Spinal cord (tissue), 10 donors: ENCODE data around the gene C1orf21. TPM values are rescaled to one million over a fixed set of nuclear protein-coding genes. Genes with fewer than 3 reads are reported as not detected.

ENCODE experiments used
- DNase-seq, 6 donors: peaks; one replicate each; pipeline versions ENCODE4 v3.0.0 to v3.0.0-alpha.2; 2013 to 2015; ENCODE audit warnings: low spot score in 6 of 6, low read depth in 4 of 6
- H3K27ac ChIP-seq: one replicate; pipeline ENCODE4 v1.5.1; 2013; ENCODE audit warnings: low read depth, low read length, control low read depth
- H3K27me3 ChIP-seq: one replicate; pipeline ENCODE4 v1.6.1; 2013; ENCODE audit warnings: low read length; ENCODE audit not compliant: control insufficient read depth, insufficient read depth
- H3K36me3 ChIP-seq: one replicate; pipeline ENCODE4 v1.6.1; 2013; ENCODE audit warnings: low read length; ENCODE audit not compliant: control insufficient read depth, insufficient read depth
- H3K4me1 ChIP-seq: one replicate; pipeline ENCODE4 v1.6.1; 2013; ENCODE audit warnings: low read length; ENCODE audit not compliant: control insufficient read depth, insufficient read depth
- H3K4me3 ChIP-seq: one replicate; pipeline ENCODE4 v1.5.1; 2013; ENCODE audit warnings: low read depth, low read length, control low read depth
- H3K9me3 ChIP-seq: one replicate; pipeline ENCODE4 v1.6.1; 2013; ENCODE audit warnings: low read length; ENCODE audit not compliant: control insufficient read depth, insufficient read depth
- WGBS: methylation state at CpG from one replicate; pipeline ENCODE4 v1.1.5; 2013; ENCODE audit warnings: missing lambda C conversion rate; ENCODE audit not compliant: insufficient coverage; 5-methylcytosine and 5-hydroxymethylcytosine counted together
- polyA plus RNA-seq, 2 donors: library from polyadenylated mRNA; unstranded; fragments of 120-200 nt; gene quantifications; one replicate each; pipeline ENCODE4 v1.2.1, GENCODE V29; 2013; ENCODE audit not compliant: insufficient read length in 2 of 2
- total RNA-seq, 2 donors: library from RNA; depleted of rRNA in 1 of 2; stranded (reverse); fragments of 120-200 nt in 1 of 2; fragments of >200 nt in 1 of 2; gene quantifications; one replicate each; pipeline versions ENCODE4 v1.2.3 to v1.2.4, GENCODE V29; 2013 to 2014
- donor health status: healthy.

The C1orf21 gene
- total and polyA plus RNA-seq, 4 donors, result 17.6 to 55.5 (median 31.9) TPM

GRCh38 chr1:184469396-184469795 is 82.6 kb downstream of the C1orf21 start:
- Histone ChIP-seq H3K4me3 (no peak overlapping the region), H3K36me3 (no peaks in the 10 kb centered on the region), H3K9me3 (no peaks in the 10 kb centered on the region), H3K4me1 (peaks cover 7% of the 10 kb centered on the region), H3K27ac (no peak overlapping the region), H3K27me3 (no peaks in the 10 kb centered on the region)
- no peak for DNase-seq
- WGBS, result no CpG with 5 or more reads among the region's 1 CpG

- no peak for DNase-seq
- Histone ChIP-seq H3K4me1 (peaks cover 7% of the 10 kb centered on the region), H3K27ac (no peak overlapping the region), H3K36me3 (no peaks in the 10 kb centered on the region), H3K9me3 (no peaks in the 10 kb centered on the region), H3K27me3 (no peaks in the 10 kb centered on the region), H3K4me3 (no peak overlapping the region)
- WGBS, result 80% methylated on average over 2 of the region's 5 CpGs
Measured at GRCh38 chr1:184471686-184472085, 84.9 kb downstream of the C1orf21 start.

DNA sequence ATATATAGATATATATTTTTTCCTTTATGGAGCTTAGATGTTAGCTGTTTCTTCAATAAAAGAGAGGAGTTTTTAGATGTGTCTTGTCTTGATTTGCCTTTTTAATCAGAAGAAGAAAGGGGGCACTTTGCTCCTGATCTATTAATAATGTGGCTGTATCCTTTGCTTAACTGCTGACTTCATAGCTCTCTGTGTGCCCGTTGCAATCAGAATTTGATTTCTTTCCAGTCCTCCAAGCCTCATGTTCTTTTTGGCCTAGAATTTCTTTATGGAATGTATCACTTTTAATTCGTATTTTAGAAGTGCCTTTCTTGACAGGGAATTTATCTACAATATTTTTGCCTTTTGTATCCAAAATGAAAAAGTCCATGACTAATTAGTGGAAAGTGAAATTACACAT is 85.3 kb downstream of the C1orf21 start:
- H3K4me3 ChIP-seq, result no peak overlapping the region
- WGBS, result no CpG with 5 or more reads among the region's 2 CpGs
- no peaks in the 10 kb centered on the region for H3K36me3 ChIP-seq
- no peaks in the 10 kb centered on the region for H3K9me3 ChIP-seq
- no peaks in the 10 kb centered on the region for H3K27me3 ChIP-seq
- no peak overlapping the region for H3K27ac ChIP-seq
- peak in 2 of 6 donors; percentile 52 to 67 for DNase-seq
- peaks cover 7% of the 10 kb centered on the region for H3K4me1 ChIP-seq

GRCh38 chr1:184473176-184473966 is 86.5 kb downstream of the C1orf21 start:
- no peak overlapping the region for H3K27ac ChIP-seq
- no peaks in the 10 kb centered on the region for H3K27me3 ChIP-seq
- WGBS, result 85% methylated on average over 4 of the region's 9 CpGs
- H3K4me1 ChIP-seq, result peaks cover 2% of the 10 kb centered on the region
- H3K9me3 ChIP-seq, result no peaks in the 10 kb centered on the region
- no peak overlapping the region for H3K4me3 ChIP-seq
- H3K36me3 ChIP-seq, result no peaks in the 10 kb centered on the region
- no peak for DNase-seq

- DNase-seq, result no peak
- no peaks in the 10 kb centered on the region for H3K36me3 ChIP-seq
- no peak overlapping the region for H3K4me3 ChIP-seq
- no peak overlapping the region for H3K27ac ChIP-seq
- no peaks in the 10 kb centered on the region for H3K27me3 ChIP-seq
- H3K9me3 ChIP-seq, result no peaks in the 10 kb centered on the region
- 79% methylated on average over 2 of the region's 2 CpGs for WGBS
- H3K4me1 ChIP-seq, result no peaks in the 10 kb centered on the region
Measured at GRCh38 chr1:184476187-184476586, 89.4 kb downstream of the C1orf21 start.

DNA sequence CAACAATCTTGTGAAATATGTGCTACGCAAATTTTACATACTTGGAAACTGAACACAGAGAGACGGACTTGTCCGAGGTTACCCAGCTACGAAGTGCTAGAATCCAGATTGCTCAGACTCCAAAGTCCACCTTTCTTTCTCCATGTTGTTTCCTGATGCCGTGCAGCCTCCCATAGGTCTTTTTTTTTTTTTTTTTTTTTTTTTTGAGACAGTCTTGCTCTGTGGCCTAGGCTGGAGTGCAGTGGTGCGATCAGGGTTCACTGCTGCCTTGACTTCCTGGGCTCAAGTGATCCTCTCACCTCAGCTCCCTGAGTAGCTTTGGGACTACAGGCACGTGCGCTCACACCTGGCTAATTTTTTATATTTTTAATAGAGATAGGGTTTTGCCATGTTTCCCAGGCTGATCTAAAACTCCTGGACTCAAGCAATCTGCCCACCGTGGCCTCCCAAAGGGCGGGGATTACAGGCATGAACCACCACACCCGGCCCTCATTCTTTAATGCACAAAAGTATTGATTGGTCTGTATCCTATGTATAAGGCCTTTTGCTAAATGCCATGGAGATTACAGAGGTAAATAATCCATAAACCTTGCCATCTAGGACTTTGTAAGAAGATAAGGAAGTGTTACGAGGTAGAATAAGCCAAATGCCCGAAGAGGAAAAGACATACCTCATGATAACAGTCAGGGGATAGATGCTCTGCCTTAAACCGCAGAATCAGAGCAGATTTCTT is 92.8 kb downstream of the C1orf21 start:
- Histone ChIP-seq H3K27ac (no peak overlapping the region), H3K27me3 (no peaks in the 10 kb centered on the region), H3K4me1 (peaks cover 4% of the 10 kb centered on the region), H3K36me3 (no peaks in the 10 kb centered on the region), H3K4me3 (no peak overlapping the region), H3K9me3 (no peaks in the 10 kb centered on the region)
- DNase-seq, result no peak
- 100% methylated on average over 1 of the region's 14 CpGs for WGBS

- no peak overlapping the region for H3K4me3 ChIP-seq
- H3K36me3 ChIP-seq, result no peaks in the 10 kb centered on the region
- no peaks in the 10 kb centered on the region for H3K9me3 ChIP-seq
- WGBS, result 59% methylated on average over 5 of the region's 5 CpGs
- peaks cover 4% of the 10 kb centered on the region for H3K4me1 ChIP-seq
- no peak for DNase-seq
- H3K27ac ChIP-seq, result no peak overlapping the region
- H3K27me3 ChIP-seq, result no peaks in the 10 kb centered on the region
Measured at GRCh38 chr1:184480736-184481135, 93.9 kb downstream of the C1orf21 start.

DNA sequence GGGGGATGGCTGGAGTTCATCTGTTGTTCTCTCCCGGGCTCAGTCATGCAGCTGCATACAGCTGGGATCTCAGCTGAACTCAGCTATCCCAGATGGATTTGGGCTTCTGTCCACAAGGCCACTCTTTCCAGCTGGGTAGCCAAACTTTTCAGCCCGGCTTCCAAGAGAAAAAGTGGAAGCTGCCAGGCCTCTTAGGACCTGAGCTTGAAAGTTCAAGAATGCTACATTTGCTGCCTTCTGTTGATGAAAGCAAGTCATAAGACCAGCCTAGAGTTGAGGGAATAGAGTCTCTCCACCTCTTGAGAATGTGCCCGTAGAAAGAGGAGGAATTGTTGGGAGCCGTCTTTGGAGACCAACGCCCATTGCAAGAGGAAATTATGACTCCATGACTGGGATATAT is 95.3 kb downstream of the C1orf21 start:
- Histone ChIP-seq H3K27me3 (no peaks in the 10 kb centered on the region), H3K9me3 (peaks cover 1% of the 10 kb centered on the region), H3K27ac (no peak overlapping the region), H3K4me1 (peaks cover 7% of the 10 kb centered on the region), H3K36me3 (no peaks in the 10 kb centered on the region), H3K4me3 (no peak overlapping the region)
- WGBS, result 49% methylated on average over 2 of the region's 5 CpGs
- DNase-seq, result no peak

DNA sequence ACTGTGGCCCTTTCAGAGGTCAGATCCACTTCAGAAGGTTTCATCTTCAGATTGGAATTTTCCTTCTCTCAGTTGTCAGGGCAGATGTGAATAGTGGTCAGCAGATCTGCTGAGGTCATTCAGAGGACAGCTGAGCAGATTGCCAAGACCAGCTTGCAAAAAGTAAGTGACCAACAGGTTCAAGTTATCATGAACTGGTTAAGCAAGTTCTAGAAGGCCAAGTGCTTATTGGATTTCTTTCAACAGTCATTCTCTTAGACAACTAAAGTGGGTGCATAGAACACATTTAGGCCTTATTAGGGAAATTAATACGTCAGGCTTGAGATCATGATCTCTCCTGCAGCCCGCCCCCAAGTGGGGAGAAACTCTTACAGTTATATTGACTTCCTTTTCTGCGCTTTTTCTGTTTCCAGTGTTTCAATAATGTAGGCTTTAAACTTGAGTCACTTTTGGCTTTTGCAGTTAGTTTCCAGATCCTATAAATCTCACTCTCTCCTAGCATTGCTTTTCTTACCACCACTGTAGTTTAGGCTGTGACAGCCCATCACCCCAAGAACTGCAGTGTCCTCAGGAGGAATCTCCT is 96.4 kb downstream of the C1orf21 start:
- Histone ChIP-seq H3K4me1 (peaks cover 7% of the 10 kb centered on the region), H3K9me3 (peaks cover 1% of the 10 kb centered on the region), H3K4me3 (no peak overlapping the region), H3K36me3 (no peaks in the 10 kb centered on the region), H3K27ac (peak overlapping the region; percentile 38), H3K27me3 (no peaks in the 10 kb centered on the region)
- WGBS, result 100% methylated on average over 1 of the region's 3 CpGs
- no peak for DNase-seq
